ENCODE data around the gene SPATC1L. TPM values are rescaled to one million over a fixed set of nuclear protein-coding genes. Genes with fewer than 3 reads are reported as not detected.

Gene SPATC1L
- total and polyA plus RNA-seq, 2 of the 8 experiments (the other 6 are each of a cell fraction or from before 2014, with no cell fraction given): 24.9 to 50.0 TPM

- Histone ChIP-seq H2BK15ac (ENCODE audit: low read length) (no peak overlapping the region), H3K4me3 (ENCODE audit: extremely low read depth in 1 of 4, insufficient read depth in 2 of 4, low read depth in 3 of 4, low read length in 4 of 4) (no peak overlapping the region), H3K9ac (replicated peaks in 1 of 4; ENCODE audit: extremely low read depth in 1 of 4, low read depth in 3 of 4, low read length in 3 of 4) (no peak overlapping the region), H4K91ac (replicated peaks; ENCODE audit: insufficient read length, low read length) (no peak overlapping the region), H3K9me3 (ENCODE audit: insufficient read depth in 2 of 2, low read depth in 1 of 2, low read length in 1 of 2) (peaks cover 0 to 4% of the 10 kb centered on the region in 2 experiments; a peak in 2 of 4 replicates), H2BK120ac (replicated peaks; ENCODE audit: low read depth, low read length) (no peak overlapping the region), H2AFZ (ENCODE audit: low read length) (no peak overlapping the region), H4K20me1 (replicated peaks in 1 of 2; ENCODE audit: control insufficient read depth in 1 of 2, insufficient read depth in 2 of 2, low read length in 2 of 2) (peaks cover 0 to 2% of the 10 kb centered on the region in 2 experiments), H3K27ac (ENCODE audit: low read depth, low read length) (no peak overlapping the region), H3K79me2 (ENCODE audit: control insufficient read depth in 1 of 2, insufficient read depth in 2 of 2, low read length in 2 of 2) (no peaks in the 10 kb centered on the region), H2BK12ac (ENCODE audit: low read depth, low read length) (no peak overlapping the region), H2BK5ac (ENCODE audit: low read depth, low read length) (no peak overlapping the region), H3K18ac (ENCODE audit: extremely low read depth, low read length) (no peak overlapping the region), H3K23me2 (ENCODE audit: low read depth, low read length) (no peaks in the 10 kb centered on the region), H3K23ac (ENCODE audit: insufficient read length) (no peak overlapping the region), H3K36me3 (ENCODE audit: control insufficient read depth in 2 of 4, insufficient read depth in 4 of 4, low read length in 3 of 4) (peaks cover 0 to 32% (median 2%) of the 10 kb centered on the region in 4 experiments; a peak in 5 of 8 replicates), H3K27me3 (replicated peaks in 1 of 4; ENCODE audit: control insufficient read depth in 3 of 4, extremely low read depth in 1 of 4, insufficient read depth in 3 of 4, low read length in 3 of 4) (no peaks in the 10 kb centered on the region), H3K4me1 (replicated peaks in 1 of 4; ENCODE audit: control insufficient read depth in 3 of 4, insufficient read depth in 4 of 4, low read length in 3 of 4) (no peaks in the 10 kb centered on the region), H4K8ac (ENCODE audit: extremely low read depth, insufficient read depth, low read length) (no peak overlapping the region; the same call in 1 of the 2 replicates), H2AK5ac (ENCODE audit: low read depth, low read length) (no peak overlapping the region), H2BK20ac (ENCODE audit: low read length) (no peak overlapping the region), H4K5ac (ENCODE audit: insufficient read length, low read depth, low read length) (no peak overlapping the region), H3K14ac (ENCODE audit: insufficient read length) (no peak overlapping the region), H3K56ac (replicated peaks; ENCODE audit: insufficient read length, low read depth, low read length) (no peak overlapping the region), H3K79me1 (ENCODE audit: low read depth, low read length) (no peaks in the 10 kb centered on the region), H3K4ac (replicated peaks; ENCODE audit: insufficient read length, low read depth, low read length) (no peak overlapping the region), H3K4me2 (ENCODE audit: insufficient read depth in 1 of 2, low read depth in 2 of 2, low read length in 2 of 2) (no peak overlapping the region)
- ChIA-PET POLR2A (ENCODE audit: partially characterized antibody) (no interaction called here), CTCF (ENCODE audit: partially characterized antibody) (interaction anchor here (1.2 to 3.1 kb wide), 3 partner anchors 26 to 36 kb away, joined by 3 to 14 read pairs (median 4); no protein-coding TSS in a partner anchor)
- DNase-seq (ENCODE audit: low read depth in 1 of 2, low spot score in 2 of 2) (peak in 1 of 2 experiments; percentile 41), FAIRE-seq (no peak)
- WGBS, 2 experiments (ENCODE audit: extremely low coverage in 1 of 2, insufficient coverage in 1 of 2, insufficient read length in 1 of 2, insufficient replicate concordance in 2 of 2, low coverage in 1 of 2, low lambda C conversion rate in 2 of 2, missing lambda C conversion rate in 1 of 2): 90% methylated on average over 22 of the region's 24 CpGs; no CpG with 5 or more reads in 1 of the 2 experiments
- no peak for TF ChIP-seq CBX8 (IDR thresholded peaks at IDR 0.05; ENCODE audit: borderline replicate concordance, low read depth, low read length)
- no peak for TF ChIP-seq TEAD4 (IDR thresholded peaks at IDR 0.05; ENCODE audit: low read depth, low read length)
- no peak for TF ChIP-seq JUN (IDR thresholded peaks at IDR 0.05; ENCODE audit: low read depth, low read length)
- no peak for TF ChIP-seq YY1 (IDR thresholded peaks at IDR 0.05; ENCODE audit: low read depth, low read length)
- no peak for TF ChIP-seq SRF (IDR thresholded peaks at IDR 0.05; ENCODE audit: low read depth, low read length)
- no peak for TF ChIP-seq TBP (IDR thresholded peaks at IDR 0.05; ENCODE audit: low read depth, low read length)
- no peak for TF ChIP-seq NRF1 (IDR thresholded peaks at IDR 0.05; ENCODE audit: low read depth, low read length)
- TF ChIP-seq RAD21 (IDR thresholded peaks at IDR 0.05 in 1 of 2, conservative IDR thresholded peaks at IDR 0.05 in 1 of 2; ENCODE audit: low read depth in 2 of 2, low read length in 2 of 2): no peak
- TF ChIP-seq CHD1 (IDR thresholded peaks at IDR 0.05; ENCODE audit: low read depth, low read length): no peak
- TF ChIP-seq GTF2F1 (IDR thresholded peaks at IDR 0.05; ENCODE audit: borderline replicate concordance, low read depth, low read length): no peak
- TF ChIP-seq PHF8 (conservative IDR thresholded peaks at IDR 0.05; ENCODE audit: low read depth, low read length): no peak
- TF ChIP-seq ZNF274 (IDR thresholded peaks at IDR 0.05; ENCODE audit: borderline replicate concordance, extremely low read depth, low read length): no peak
- TF ChIP-seq CBX5 (IDR thresholded peaks at IDR 0.05; ENCODE audit: low read depth, low read length): no peak
Measured at GRCh38 chr21:46116776-46117585, 67.3 kb downstream of the SPATC1L start.
